Lower leg skin (tissue), 3 donors: Measurements from ENCODE around the gene BPIFB4.

ENCODE experiments used
- POLR2A ChIP-seq, 2 donors: fragments of 450-650 bp; IDR thresholded peaks; one replicate each; pipeline ENCODE4 v1.6.1; 2016 to 2017; ENCODE audit warnings: antibody characterized with exemption in 2 of 2, mild to moderate bottlenecking in 1 of 2, moderate library complexity in 1 of 2
- TF ChIP-seq, protein P1 (sequence below), 3 donors: fragments of 450-650 bp; IDR thresholded peaks; one replicate each; pipeline ENCODE4 v1.5.1; 2016; ENCODE audit warnings: antibody characterized with exemption in 3 of 3, mild to moderate bottlenecking in 3 of 3, moderate library complexity in 2 of 3

DNA sequence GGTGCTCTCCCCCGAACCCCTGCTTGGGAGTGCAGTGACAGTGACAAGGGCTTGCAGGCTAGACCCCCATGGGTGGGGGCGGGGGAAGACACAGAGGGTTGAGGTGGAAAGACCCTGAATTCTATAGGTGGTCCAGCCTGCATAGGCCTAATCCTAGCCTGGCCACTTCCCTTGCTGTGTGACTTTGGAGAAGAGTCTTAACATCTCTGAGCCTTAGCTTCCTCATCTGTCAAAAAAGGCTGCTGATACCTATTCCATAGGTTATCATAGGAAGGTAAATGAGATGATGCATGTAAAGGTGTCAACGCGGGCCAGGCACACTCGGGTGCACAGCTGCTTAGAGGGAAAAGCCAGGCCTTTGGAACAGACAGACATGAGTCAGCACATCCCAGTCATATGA is 15.8 kb downstream of the BPIFB4 start:
- TF ChIP-seq, protein P1, sequence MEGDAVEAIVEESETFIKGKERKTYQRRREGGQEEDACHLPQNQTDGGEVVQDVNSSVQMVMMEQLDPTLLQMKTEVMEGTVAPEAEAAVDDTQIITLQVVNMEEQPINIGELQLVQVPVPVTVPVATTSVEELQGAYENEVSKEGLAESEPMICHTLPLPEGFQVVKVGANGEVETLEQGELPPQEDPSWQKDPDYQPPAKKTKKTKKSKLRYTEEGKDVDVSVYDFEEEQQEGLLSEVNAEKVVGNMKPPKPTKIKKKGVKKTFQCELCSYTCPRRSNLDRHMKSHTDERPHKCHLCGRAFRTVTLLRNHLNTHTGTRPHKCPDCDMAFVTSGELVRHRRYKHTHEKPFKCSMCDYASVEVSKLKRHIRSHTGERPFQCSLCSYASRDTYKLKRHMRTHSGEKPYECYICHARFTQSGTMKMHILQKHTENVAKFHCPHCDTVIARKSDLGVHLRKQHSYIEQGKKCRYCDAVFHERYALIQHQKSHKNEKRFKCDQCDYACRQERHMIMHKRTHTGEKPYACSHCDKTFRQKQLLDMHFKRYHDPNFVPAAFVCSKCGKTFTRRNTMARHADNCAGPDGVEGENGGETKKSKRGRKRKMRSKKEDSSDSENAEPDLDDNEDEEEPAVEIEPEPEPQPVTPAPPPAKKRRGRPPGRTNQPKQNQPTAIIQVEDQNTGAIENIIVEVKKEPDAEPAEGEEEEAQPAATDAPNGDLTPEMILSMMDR (IDR thresholded peaks at IDR 0.05), result no peak
- TF ChIP-seq POLR2A (IDR thresholded peaks at IDR 0.05), result no peak
